Naive thymus-derived CD4-positive, alpha-beta T cell (primary cell): Measurements from ENCODE around the gene PDF. TPM values are rescaled to one million over a fixed set of nuclear protein-coding genes. Genes with fewer than 3 reads are reported as not detected.

ENCODE experiments used
- ATAC-seq: fragments of 150-1000 bp; cut with Tn5 transposase; 2 replicates; pipeline ENCODE4 v1.10.0; 2021; ENCODE audit warnings: mild to moderate bottlenecking, moderate library complexity
- CTCF ChIA-PET: fragments of 350-600 bp; sonication (Branson Sonifier 250); formaldehyde crosslinking; loops from one replicate; lab custom pipeline; 2021; ENCODE audit warnings: antibody characterized with exemption; lab: Charles Lee
- POLR2A ChIA-PET: fragments of 350-600 bp; sonication (Branson Sonifier 250); formaldehyde crosslinking; loops from one replicate; lab custom pipeline; 2021; ENCODE audit warnings: antibody characterized with exemption, inconsistent platforms; lab: Charles Lee
- DNase-seq, 9 donors: peaks; one replicate each; pipeline versions ENCODE4 v3.0.0 to v3.0.0-alpha.2; 2020 to 2022; ENCODE audit warnings: mixed read lengths in 1 of 9
- H3K27ac ChIP-seq: one replicate; pipeline ENCODE4 v1.7.0; 2013; ENCODE audit warnings: mild to moderate bottlenecking, low read depth, low read length, moderate library complexity
- H3K27me3 ChIP-seq, 2 donors: one replicate each; pipeline ENCODE4 v1.7.0; 2013; ENCODE audit warnings: low read length in 2 of 2, mild to moderate bottlenecking in 2 of 2, moderate library complexity in 2 of 2; ENCODE audit not compliant: control insufficient read depth in 2 of 2, insufficient read depth in 2 of 2
- H3K36me3 ChIP-seq, 3 experiments: 1 replicate in 2 of 3; 2 replicates in 1 of 3; pipeline ENCODE4 v1.7.0; 2013; ENCODE audit warnings: low read length in 3 of 3, mild to moderate bottlenecking in 3 of 3, moderate library complexity in 1 of 3; ENCODE audit not compliant: insufficient read depth in 3 of 3, control insufficient read depth in 2 of 3
- H3K4me1 ChIP-seq, 2 donors: one replicate each; pipeline ENCODE4 v1.7.0; 2013; ENCODE audit warnings: low read length in 2 of 2, mild to moderate bottlenecking in 2 of 2, moderate library complexity in 1 of 2; ENCODE audit not compliant: control insufficient read depth in 2 of 2, insufficient read depth in 2 of 2
- H3K4me3 ChIP-seq: 2 replicates; pipeline ENCODE4 v1.7.0; 2013; ENCODE audit warnings: mild to moderate bottlenecking, low read length
- H3K9me3 ChIP-seq, 3 experiments: 1 replicate in 2 of 3; 2 replicates in 1 of 3; pipeline ENCODE4 v1.7.0; 2013; ENCODE audit warnings: low read length in 3 of 3; ENCODE audit not compliant: control insufficient read depth in 2 of 3
- H3K27ac Mint-ChIP-seq, 9 donors: one replicate each; pipeline ENCODE4 v1.8.0; 2020 to 2022; ENCODE audit warnings: mixed read lengths in 9 of 9, mild to moderate bottlenecking in 8 of 9, moderate library complexity in 5 of 9, inconsistent platforms in 2 of 9
- H3K27me3 Mint-ChIP-seq, 5 donors: one replicate each; pipeline ENCODE4 v1.8.0; 2021 to 2022; ENCODE audit warnings: mixed read lengths in 5 of 5, mild to moderate bottlenecking in 1 of 5
- H3K36me3 Mint-ChIP-seq, 5 donors: one replicate each; pipeline ENCODE4 v1.8.0; 2020 to 2022; ENCODE audit warnings: mixed read lengths in 5 of 5, mild to moderate bottlenecking in 3 of 5, inconsistent platforms in 1 of 5
- H3K4me1 Mint-ChIP-seq, 7 donors: one replicate each; pipeline ENCODE4 v1.8.0; 2020 to 2022; ENCODE audit warnings: mixed read lengths in 7 of 7, mild to moderate bottlenecking in 3 of 7, inconsistent platforms in 1 of 7
- H3K4me3 Mint-ChIP-seq, 10 donors: one replicate each; pipeline ENCODE4 v1.8.0; 2020 to 2022; ENCODE audit warnings: mild to moderate bottlenecking in 10 of 10, mixed read lengths in 10 of 10, moderate library complexity in 6 of 10, inconsistent platforms in 2 of 10
- H3K9me3 Mint-ChIP-seq, 11 donors: one replicate each; pipeline ENCODE4 v1.8.0; 2020 to 2022; ENCODE audit warnings: mixed read lengths in 11 of 11, mild to moderate bottlenecking in 4 of 11, inconsistent platforms in 1 of 11, moderate library complexity in 1 of 11
- intact Hi-C, 2 donors: fragments of 100-400 bp; cut with micrococcal nuclease; formaldehyde crosslinking; loops; one replicate each; pipeline ENCODE4 v1.15.1; 2023
- polyA plus RNA-seq, 2 donors: library from polyadenylated mRNA; unstranded; fragments of 300-500 nt; fragmentation: Illumina TruSeq; gene quantifications; one replicate each; pipeline ENCODE4 v1.2.3, GENCODE V29; 2021
- total RNA-seq, 6 experiments: library from RNA in 5 of 6; stranded (reverse) in 5 of 6; gene quantifications; 1 replicate in 5 of 6; 2 replicates in 1 of 6; pipeline ENCODE4 v1.2.3 and lab custom pipeline; 2021 to 2026

The PDF gene
- total and polyA plus RNA-seq, 7 experiments from 2014 or later = 4.6 to 24.5 (median 11.4) TPM

DNA sequence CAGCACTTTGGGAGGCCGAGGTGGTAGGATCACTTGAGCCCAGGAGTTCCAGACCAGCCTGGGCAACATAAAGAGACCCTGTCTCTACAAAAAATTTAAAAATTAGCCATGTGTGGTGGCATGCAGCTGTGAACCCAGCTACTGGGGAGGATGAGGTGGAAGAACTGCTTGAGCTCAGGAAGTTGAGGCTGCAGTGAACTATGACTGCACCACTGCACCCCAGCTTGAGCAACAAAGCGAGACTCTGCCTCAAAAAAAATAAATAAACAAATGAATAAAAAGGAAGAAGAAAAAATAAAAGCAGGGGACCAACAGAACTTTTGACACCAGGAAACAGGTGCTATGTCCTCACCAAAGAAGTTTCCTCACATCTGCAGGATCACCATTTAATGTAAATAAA, 41.2 kb upstream of the PDF start:
- ChIA-PET CTCF (no interaction called here), POLR2A (no interaction called here)
- intact Hi-C loops = no loop called here
- peaks cover 18 to 54% (median 30%) of the 10 kb centered on the region in 5 donors for H3K36me3 Mint-ChIP-seq
- H3K4me1 ChIP-seq = no peaks in the 10 kb centered on the region
- no peaks in the 10 kb centered on the region for H3K27me3 Mint-ChIP-seq
- ATAC-seq (no peak), DNase-seq (no peak)
- no peak overlapping the region for H3K27ac ChIP-seq
- no peaks in the 10 kb centered on the region for H3K9me3 Mint-ChIP-seq
- peaks cover 0 to 50% (median 11%) of the 10 kb centered on the region in 3 experiments for H3K36me3 ChIP-seq
- H3K9me3 ChIP-seq = no peaks in the 10 kb centered on the region
- peaks cover 3 to 23% (median 15%) of the 10 kb centered on the region in 7 donors for H3K4me1 Mint-ChIP-seq
- peak overlapping the region in 1 of 10 donors; percentile 59 for H3K4me3 Mint-ChIP-seq
- H3K4me3 ChIP-seq = no peak overlapping the region
- peak overlapping the region in 2 of 9 donors; percentile 16 to 58 for H3K27ac Mint-ChIP-seq
- no peaks in the 10 kb centered on the region for H3K27me3 ChIP-seq

DNA sequence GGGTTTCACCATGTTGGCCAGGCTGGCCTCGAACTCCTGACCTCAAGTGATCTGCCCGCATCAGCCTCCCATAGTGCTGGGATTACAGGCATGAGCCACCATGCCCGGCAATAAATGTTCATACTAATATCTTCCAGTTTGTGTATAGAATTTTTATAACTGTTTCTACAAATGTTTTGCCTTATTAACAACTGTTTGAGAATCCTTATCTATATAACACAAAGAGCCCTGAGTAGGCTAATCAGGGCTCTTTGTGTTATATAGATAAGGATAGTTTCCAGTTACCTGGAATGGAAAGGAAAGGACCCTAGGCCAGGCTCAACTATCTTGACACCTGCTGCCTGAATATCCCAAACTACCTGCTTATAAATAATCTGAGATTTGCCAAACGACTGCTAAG, 38.5 kb upstream of the PDF start:
- Histone ChIP-seq H3K27ac (no peak overlapping the region), H3K9me3 (no peaks in the 10 kb centered on the region), H3K4me1 (no peaks in the 10 kb centered on the region), H3K27me3 (no peaks in the 10 kb centered on the region), H3K4me3 (no peak overlapping the region), H3K36me3 (peaks cover 8 to 75% (median 20%) of the 10 kb centered on the region in 3 experiments)
- Mint-ChIP-seq H3K27ac (peak overlapping the region in 1 of 9 donors; percentile 82), H3K4me1 (peaks cover 3 to 29% (median 22%) of the 10 kb centered on the region in 7 donors), H3K4me3 (no peak overlapping the region), H3K36me3 (peaks cover 29 to 62% (median 35%) of the 10 kb centered on the region in 5 donors), H3K9me3 (no peaks in the 10 kb centered on the region), H3K27me3 (no peaks in the 10 kb centered on the region)
- ATAC-seq (no peak), DNase-seq (no peak)
- POLR2A ChIA-PET = interaction anchor here (0.7 kb wide), 1 partner anchor 13 kb away, joined by 3 read pairs; no protein-coding TSS in a partner anchor
- CTCF ChIA-PET = no interaction called here
- intact Hi-C loops = no loop called here

DNA sequence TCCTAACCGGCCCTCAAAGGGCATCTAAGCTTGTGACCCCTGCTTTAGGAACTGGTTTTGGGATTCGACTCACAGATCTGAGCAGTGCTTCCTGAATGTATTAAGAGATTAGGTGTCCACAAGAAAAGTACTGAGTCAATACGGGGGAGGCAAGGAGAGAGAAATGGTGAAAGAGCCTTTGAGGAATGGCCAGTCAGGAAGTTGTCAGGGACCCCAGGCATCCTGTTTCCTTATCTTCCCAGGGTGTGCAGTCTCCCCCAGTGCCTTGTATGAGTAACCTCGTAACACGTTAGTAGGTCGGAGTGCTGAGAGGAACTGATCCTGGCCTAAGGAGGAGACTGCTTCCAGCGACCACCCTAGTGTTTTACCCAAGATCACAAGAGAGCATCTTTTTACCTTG, 37.6 kb upstream of the PDF start:
- Histone ChIP-seq H3K4me3 (no peak overlapping the region), H3K9me3 (no peaks in the 10 kb centered on the region), H3K27ac (no peak overlapping the region), H3K27me3 (no peaks in the 10 kb centered on the region), H3K4me1 (no peaks in the 10 kb centered on the region), H3K36me3 (peaks cover 8 to 82% (median 20%) of the 10 kb centered on the region in 3 experiments)
- Mint-ChIP-seq H3K36me3 (peaks cover 28 to 64% (median 34%) of the 10 kb centered on the region in 5 donors), H3K4me3 (no peak overlapping the region), H3K27me3 (no peaks in the 10 kb centered on the region), H3K4me1 (peaks cover 3 to 25% (median 16%) of the 10 kb centered on the region in 7 donors), H3K9me3 (no peaks in the 10 kb centered on the region), H3K27ac (peak overlapping the region in 2 of 9 donors; percentile 38 to 55)
- no peak for ATAC-seq
- intact Hi-C loops = no loop called here
- POLR2A ChIA-PET = no interaction called here
- DNase-seq = no peak
- CTCF ChIA-PET = no interaction called here

DNA sequence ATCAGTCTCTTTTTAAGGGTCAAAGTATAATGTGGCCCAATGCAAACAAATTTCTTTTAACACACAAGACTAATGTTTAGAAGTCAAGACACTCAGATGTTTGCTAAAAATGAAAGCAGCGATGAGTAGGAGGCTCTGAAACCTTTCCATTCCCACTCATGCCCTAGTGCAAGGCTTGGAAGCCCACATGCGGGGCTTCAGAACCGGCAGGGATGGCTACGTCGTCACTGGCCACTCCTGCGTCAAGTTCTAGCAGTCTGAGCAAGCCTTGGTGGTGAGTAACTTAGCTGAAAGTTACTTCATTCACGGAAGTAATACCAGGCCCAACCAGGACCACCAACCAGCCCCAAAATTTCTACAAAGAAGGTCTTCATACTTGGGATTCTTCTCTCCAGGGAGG, 36.0 kb upstream of the PDF start:
- Mint-ChIP-seq H3K4me1 (peaks cover 7 to 29% (median 17%) of the 10 kb centered on the region in 7 donors), H3K4me3 (no peak overlapping the region), H3K9me3 (no peaks in the 10 kb centered on the region), H3K27me3 (no peaks in the 10 kb centered on the region), H3K36me3 (peaks cover 29 to 64% (median 35%) of the 10 kb centered on the region in 5 donors), H3K27ac (peak overlapping the region in 1 of 9 donors; percentile 76)
- Histone ChIP-seq H3K27ac (no peak overlapping the region), H3K4me3 (no peak overlapping the region), H3K36me3 (peaks cover 8 to 74% (median 20%) of the 10 kb centered on the region in 3 experiments), H3K9me3 (no peaks in the 10 kb centered on the region), H3K27me3 (no peaks in the 10 kb centered on the region), H3K4me1 (no peaks in the 10 kb centered on the region)
- intact Hi-C loops = no loop called here
- ATAC-seq (no peak), DNase-seq (no peak)
- ChIA-PET POLR2A (interaction anchor here (1.1 kb wide), 1 partner anchor 14 kb away, joined by 3 read pairs; no protein-coding TSS in a partner anchor), CTCF (no interaction called here)

DNA sequence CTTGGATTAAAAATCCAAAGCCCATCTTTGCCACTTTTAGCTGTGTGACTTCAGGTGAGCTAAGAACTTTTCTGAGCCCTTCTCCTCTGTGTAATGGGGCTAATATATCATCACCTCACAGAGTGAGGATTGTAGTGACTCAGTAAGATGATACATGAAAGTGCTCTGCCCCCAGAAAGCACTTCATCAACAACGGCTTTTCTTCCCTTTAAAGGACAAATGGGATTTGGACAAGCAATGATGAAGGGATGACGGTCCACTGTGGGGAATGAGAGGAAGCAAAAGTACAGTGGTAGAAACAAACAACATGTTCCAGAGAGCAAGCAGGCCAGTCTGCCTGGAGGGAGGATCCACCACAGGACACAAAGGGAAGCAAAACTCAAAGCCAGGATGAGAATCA, 35.5 kb upstream of the PDF start:
- H3K27me3 Mint-ChIP-seq = no peaks in the 10 kb centered on the region
- ChIA-PET CTCF (no interaction called here), POLR2A (interaction anchor here (1.1 kb wide), 1 partner anchor 15 kb away, joined by 3 read pairs; no protein-coding TSS in a partner anchor)
- Histone ChIP-seq H3K27me3 (no peaks in the 10 kb centered on the region), H3K4me1 (no peaks in the 10 kb centered on the region), H3K27ac (no peak overlapping the region), H3K4me3 (no peak overlapping the region), H3K9me3 (no peaks in the 10 kb centered on the region), H3K36me3 (peaks cover 8 to 77% (median 20%) of the 10 kb centered on the region in 3 experiments)
- H3K9me3 Mint-ChIP-seq = no peaks in the 10 kb centered on the region
- intact Hi-C loops = no loop called here
- peaks cover 29 to 64% (median 34%) of the 10 kb centered on the region in 5 donors for H3K36me3 Mint-ChIP-seq
- no peak for DNase-seq
- H3K4me1 Mint-ChIP-seq = peaks cover 6 to 29% (median 16%) of the 10 kb centered on the region in 7 donors
- no peak for ATAC-seq
- peak overlapping the region in 4 of 9 donors; percentile 6 to 75 (median 36) for H3K27ac Mint-ChIP-seq
- H3K4me3 Mint-ChIP-seq = no peak overlapping the region

DNA sequence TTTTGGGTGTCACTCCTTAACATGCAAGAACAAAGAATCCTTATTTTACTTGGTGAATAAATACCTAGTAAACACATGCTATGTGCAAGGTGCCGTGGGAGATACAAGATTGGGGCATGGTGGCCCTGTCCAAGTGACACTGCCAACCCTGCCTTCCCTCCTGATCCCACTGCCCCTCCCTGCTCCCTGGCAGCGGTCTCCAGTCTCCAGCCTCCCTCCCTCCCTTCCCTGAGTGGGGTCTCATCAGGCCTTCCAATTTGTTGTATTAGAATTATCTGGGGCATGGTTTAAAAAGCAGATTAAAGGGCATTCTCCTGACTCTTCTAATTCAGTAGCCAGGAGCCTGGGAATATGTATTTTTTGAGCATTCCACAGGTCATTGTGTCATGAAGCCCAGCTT, 33.7 kb upstream of the PDF start:
- Mint-ChIP-seq H3K36me3 (peaks cover 20 to 48% (median 22%) of the 10 kb centered on the region in 5 donors), H3K4me3 (no peak overlapping the region), H3K27me3 (no peaks in the 10 kb centered on the region), H3K4me1 (peaks cover 6 to 22% (median 9%) of the 10 kb centered on the region in 7 donors), H3K27ac (peak overlapping the region in 3 of 9 donors; percentile 6 to 79 (median 53)), H3K9me3 (no peaks in the 10 kb centered on the region)
- DNase-seq (no peak), ATAC-seq (no peak)
- Histone ChIP-seq H3K27me3 (no peaks in the 10 kb centered on the region), H3K36me3 (peaks cover 8 to 72% (median 13%) of the 10 kb centered on the region in 3 experiments), H3K4me3 (no peak overlapping the region), H3K27ac (no peak overlapping the region), H3K4me1 (no peaks in the 10 kb centered on the region), H3K9me3 (no peaks in the 10 kb centered on the region)
- ChIA-PET POLR2A (interaction anchor here (0.9 to 1.0 kb wide), 2 partner anchors 16 to 25 kb away, joined by 3 to 4 read pairs; partner anchors contain the start of genes COG8 and NIP7), CTCF (no interaction called here)
- intact Hi-C loops = no loop called here

DNA sequence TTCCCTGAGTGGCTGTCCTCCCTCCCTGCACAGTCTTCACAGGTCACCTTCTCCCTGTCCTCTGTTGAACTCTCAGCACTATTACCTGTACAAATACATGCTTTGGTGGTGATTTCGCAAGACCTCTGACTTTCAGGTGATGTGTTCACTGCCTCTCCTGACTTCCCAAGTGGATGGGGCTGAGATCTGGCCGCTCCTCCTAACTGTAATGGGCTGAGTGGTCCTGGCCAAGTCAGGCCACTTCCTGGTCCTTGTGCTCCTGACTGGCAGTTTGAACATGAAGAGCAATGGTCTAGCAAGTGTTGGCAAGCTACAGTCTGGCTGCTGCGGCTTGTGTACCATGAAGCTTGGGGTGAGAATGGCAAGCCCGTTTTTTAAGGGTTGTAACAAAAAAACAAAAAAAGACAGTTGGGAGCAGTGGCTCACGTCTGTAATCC, 32.9 kb upstream of the PDF start:
- DNase-seq = no peak
- no peaks in the 10 kb centered on the region for H3K9me3 Mint-ChIP-seq
- H3K27me3 Mint-ChIP-seq = no peaks in the 10 kb centered on the region
- ChIA-PET CTCF (no interaction called here), POLR2A (no interaction called here)
- H3K4me1 ChIP-seq = no peaks in the 10 kb centered on the region
- no peaks in the 10 kb centered on the region for H3K9me3 ChIP-seq
- H3K27me3 ChIP-seq = no peaks in the 10 kb centered on the region
- H3K27ac Mint-ChIP-seq = peak overlapping the region in 1 of 9 donors; percentile 20
- no peak overlapping the region for H3K4me3 ChIP-seq
- no peak overlapping the region for H3K4me3 Mint-ChIP-seq
- H3K27ac ChIP-seq = no peak overlapping the region
- no peak for ATAC-seq
- intact Hi-C loops = no loop called here
- H3K36me3 Mint-ChIP-seq = peaks cover 19 to 41% (median 21%) of the 10 kb centered on the region in 5 donors
- peaks cover 8 to 66% (median 13%) of the 10 kb centered on the region in 3 experiments for H3K36me3 ChIP-seq
- H3K4me1 Mint-ChIP-seq = peaks cover 6 to 22% (median 9%) of the 10 kb centered on the region in 7 donors
